HFFc6 (cell line): ENCODE results near the gene NGFR. TPM values are rescaled to one million over a fixed set of nuclear protein-coding genes. Genes with fewer than 3 reads are reported as not detected.

Source experiments
- DNase-seq: peaks from one replicate; pipeline ENCODE4 v3.0.0-alpha.2; 2018
- H3K27ac Mint-ChIP-seq: 2 replicates; pipeline ENCODE4 v1.8.0; 2020; ENCODE audit warnings: mild to moderate bottlenecking, mixed read lengths
- H3K27me3 Mint-ChIP-seq: 2 replicates; pipeline ENCODE4 v1.8.0; 2021; ENCODE audit warnings: mild to moderate bottlenecking, moderate library complexity, mixed read lengths; ENCODE audit not compliant: insufficient read depth
- H3K36me3 Mint-ChIP-seq: 2 replicates; pipeline ENCODE4 v1.8.0; 2021; ENCODE audit warnings: low read depth, mixed read lengths
- H3K4me1 Mint-ChIP-seq: 2 replicates; pipeline ENCODE4 v1.8.0; 2020; ENCODE audit warnings: low read depth, mixed read lengths
- H3K4me3 Mint-ChIP-seq: 2 replicates; pipeline ENCODE4 v1.8.0; 2020; ENCODE audit warnings: mild to moderate bottlenecking, moderate library complexity, mixed read lengths
- H3K9me3 Mint-ChIP-seq: 2 replicates; pipeline ENCODE4 v1.8.0; 2020; ENCODE audit warnings: mild to moderate bottlenecking, mixed read lengths
- total RNA-seq, 6 experiments: library from RNA; stranded (reverse); fragmentation: NEBNext Ultra II Directional; extraction: Animal tissue kit (Norgen Biotek cat#: 25700); gene quantifications; 2 replicates in 1 of 6; 3 replicates in 5 of 6; pipeline ENCODE4 v1.2.3, GENCODE V29; 2021
- TF ChIP-seq, protein P1 (sequence below): fragments of 200-600 bp; sonication (generic); IDR thresholded peaks from 2 replicates; pipeline ENCODE4 v1.5.0; 2021; ENCODE audit warnings: antibody characterized with exemption, mild to moderate bottlenecking

Gene NGFR
- total RNA-seq, 6 experiments from 2014 or later = 0.07 to 0.14 (median 0.11) TPM; not detected in 1

- H3K4me1 Mint-ChIP-seq = peaks cover 6% of the 10 kb centered on the region; the same call in 1 of the 2 replicates
- DNase-seq = no peak
- H3K36me3 Mint-ChIP-seq = no peaks in the 10 kb centered on the region
- no peak overlapping the region for H3K4me3 Mint-ChIP-seq
- no peak overlapping the region for H3K27ac Mint-ChIP-seq
- TF ChIP-seq, protein P1, sequence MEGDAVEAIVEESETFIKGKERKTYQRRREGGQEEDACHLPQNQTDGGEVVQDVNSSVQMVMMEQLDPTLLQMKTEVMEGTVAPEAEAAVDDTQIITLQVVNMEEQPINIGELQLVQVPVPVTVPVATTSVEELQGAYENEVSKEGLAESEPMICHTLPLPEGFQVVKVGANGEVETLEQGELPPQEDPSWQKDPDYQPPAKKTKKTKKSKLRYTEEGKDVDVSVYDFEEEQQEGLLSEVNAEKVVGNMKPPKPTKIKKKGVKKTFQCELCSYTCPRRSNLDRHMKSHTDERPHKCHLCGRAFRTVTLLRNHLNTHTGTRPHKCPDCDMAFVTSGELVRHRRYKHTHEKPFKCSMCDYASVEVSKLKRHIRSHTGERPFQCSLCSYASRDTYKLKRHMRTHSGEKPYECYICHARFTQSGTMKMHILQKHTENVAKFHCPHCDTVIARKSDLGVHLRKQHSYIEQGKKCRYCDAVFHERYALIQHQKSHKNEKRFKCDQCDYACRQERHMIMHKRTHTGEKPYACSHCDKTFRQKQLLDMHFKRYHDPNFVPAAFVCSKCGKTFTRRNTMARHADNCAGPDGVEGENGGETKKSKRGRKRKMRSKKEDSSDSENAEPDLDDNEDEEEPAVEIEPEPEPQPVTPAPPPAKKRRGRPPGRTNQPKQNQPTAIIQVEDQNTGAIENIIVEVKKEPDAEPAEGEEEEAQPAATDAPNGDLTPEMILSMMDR = no peak
- H3K27me3 Mint-ChIP-seq = peaks cover 69% of the 10 kb centered on the region
- no peaks in the 10 kb centered on the region for H3K9me3 Mint-ChIP-seq
Measured at GRCh38 chr17:49480836-49481615, 14.1 kb upstream of the NGFR start.

- H3K27ac Mint-ChIP-seq = no peak overlapping the region
- no peak overlapping the region for H3K4me3 Mint-ChIP-seq
- peak; percentile 7 for DNase-seq
Measured at GRCh38 chr17:49482144-49482817, 12.8 kb upstream of the NGFR start.

GRCh38 chr17:49483599-49484509 lies 11.2 kb upstream of the NGFR start:
- TF ChIP-seq, protein P1 = no peak
- H3K27ac Mint-ChIP-seq = no peak overlapping the region
- peaks cover 65% of the 10 kb centered on the region for H3K27me3 Mint-ChIP-seq
- DNase-seq = no peak
- H3K4me3 Mint-ChIP-seq = no peak overlapping the region
- peaks cover 6% of the 10 kb centered on the region; the same call in 1 of the 2 replicates for H3K4me1 Mint-ChIP-seq
- H3K9me3 Mint-ChIP-seq = no peaks in the 10 kb centered on the region
- no peaks in the 10 kb centered on the region for H3K36me3 Mint-ChIP-seq

More at GRCh38 chr17:49482144-49482817, 12.8 kb upstream of the NGFR start:
- H3K9me3 Mint-ChIP-seq = no peaks in the 10 kb centered on the region
- TF ChIP-seq, protein P1 = no peak
- H3K4me1 Mint-ChIP-seq = peaks cover 6% of the 10 kb centered on the region; the same call in 1 of the 2 replicates
- H3K27me3 Mint-ChIP-seq = peaks cover 71% of the 10 kb centered on the region
- no peaks in the 10 kb centered on the region for H3K36me3 Mint-ChIP-seq

- Mint-ChIP-seq H3K27ac (no peak overlapping the region), H3K4me3 (no peak overlapping the region), H3K9me3 (no peaks in the 10 kb centered on the region), H3K27me3 (peaks cover 64% of the 10 kb centered on the region), H3K36me3 (no peaks in the 10 kb centered on the region), H3K4me1 (peaks cover 6% of the 10 kb centered on the region; the same call in 1 of the 2 replicates)
- no peak for DNase-seq
- TF ChIP-seq, protein P1 = no peak
Measured at GRCh38 chr17:49484588-49484987, 10.5 kb upstream of the NGFR start.

DNA sequence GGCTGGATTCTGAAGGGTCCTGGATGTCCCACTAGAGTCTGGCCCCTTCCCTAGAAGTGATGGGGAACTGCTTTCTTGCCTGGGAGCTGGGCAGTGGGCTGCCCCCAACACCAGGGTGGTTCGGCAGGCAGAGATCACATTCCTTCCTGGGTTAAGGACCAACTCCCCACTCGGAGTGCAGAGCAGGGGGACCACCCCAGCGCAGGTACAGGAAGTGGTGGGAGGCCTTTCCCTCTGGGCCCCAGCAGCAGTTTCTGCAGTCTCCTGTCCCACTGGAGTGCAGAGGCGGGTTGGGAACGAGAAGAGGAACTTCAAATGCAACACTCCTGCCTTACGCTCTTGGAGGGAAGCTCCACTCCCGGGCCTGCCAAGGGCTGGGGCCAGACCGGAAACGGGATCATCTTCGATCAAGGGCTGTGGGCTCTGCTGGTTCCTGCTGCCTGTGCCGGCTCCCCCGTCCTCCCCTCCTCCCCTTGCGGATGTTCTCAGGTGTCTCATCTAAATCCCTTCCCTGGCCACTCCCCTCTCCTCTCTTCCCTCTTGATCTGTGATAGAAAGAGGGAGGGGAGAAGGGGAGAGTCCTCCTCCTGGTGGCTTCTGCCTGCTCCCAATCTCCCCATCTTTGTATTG lies 9.0 kb upstream of the NGFR start:
- H3K4me3 Mint-ChIP-seq = no peak overlapping the region
- H3K4me1 Mint-ChIP-seq = peaks cover 6% of the 10 kb centered on the region; the same call in 1 of the 2 replicates
- no peaks in the 10 kb centered on the region for H3K36me3 Mint-ChIP-seq
- no peak overlapping the region for H3K27ac Mint-ChIP-seq
- DNase-seq = no peak
- H3K27me3 Mint-ChIP-seq = peaks cover 59% of the 10 kb centered on the region
- H3K9me3 Mint-ChIP-seq = no peaks in the 10 kb centered on the region
- TF ChIP-seq, protein P1 = no peak
